GM12878 (cell line): ENCODE data around the gene SEPTIN5. TPM values are rescaled to one million over a fixed set of nuclear protein-coding genes. Genes with fewer than 3 reads are reported as not detected.

Experiments used
- ATAC-seq: fragments of 200-7000 bp; cut with Tn5 transposase; 3 replicates; pipeline ENCODE4 v1.9.1; 2020; ENCODE audit warnings: mild to moderate bottlenecking, moderate library complexity
- BruUV-seq: library from RNA; stranded (reverse); fragments of 400-500 nt; replicated peaks from 2 replicates; lab custom pipeline; 2021; lab: Mats Ljungman, UMichigan
- CTCF ChIA-PET: fragments of 300-600 bp; sonication (Branson Sonifier 250); formaldehyde crosslinking; extraction: SDS; loops from one replicate; lab custom pipeline; 2021; ENCODE audit warnings: inconsistent platforms; lab: Yijun Ruan, JAX
- POLR2A ChIA-PET: fragments of 350-600 bp; formaldehyde crosslinking; extraction: SDS; loops from one replicate; lab custom pipeline; 2021; ENCODE audit warnings: inconsistent platforms; lab: Charles Lee
- RAD21 ChIA-PET: fragments of 300-600 bp; sonication (Branson Sonifier 250); formaldehyde crosslinking; loops from one replicate; lab custom pipeline; 2023; ENCODE audit warnings: antibody characterized with exemption; ENCODE audit not compliant: unreplicated experiment; lab: Charles Lee
- SMC1A ChIA-PET: fragments of 300-600 bp; sonication (Branson Sonifier 250); formaldehyde crosslinking; loops from one replicate; lab custom pipeline; 2023; ENCODE audit not compliant: unreplicated experiment, uncharacterized antibody; lab: Charles Lee
- DNase-seq: peaks from one replicate; pipeline ENCODE4 v3.0.0-alpha.2; 2011; ENCODE audit warnings: low read depth, low spot score
- FAIRE-seq: peaks from 3 replicates; lab custom pipeline; 2011; peaks lifted over from hg19 to GRCh38; lab: Jason Lieb, UNC
- H2AFZ ChIP-seq: 2 replicates; pipeline ENCODE4 v1.6.0; 2011; ENCODE audit warnings: low read depth, low read length, control low read depth; ENCODE audit not compliant: control insufficient read depth
- H3K27ac ChIP-seq: 2 replicates; pipeline ENCODE4 v1.5.1; 2011; ENCODE audit warnings: control low read depth; ENCODE audit not compliant: control insufficient read depth, insufficient read depth
- H3K27me3 ChIP-seq, 2 experiments: replicated peaks in 1 of 2; 2 replicates each; pipeline versions ENCODE4 v1.6.0 to v1.6.1; 2011; ENCODE audit warnings: low read length in 1 of 2; ENCODE audit not compliant: control insufficient read depth in 2 of 2, insufficient read depth in 2 of 2
- H3K36me3 ChIP-seq, 2 experiments: 2 replicates each; pipeline ENCODE4 v1.5.1; 2011; ENCODE audit warnings: low read length in 1 of 2; ENCODE audit not compliant: control insufficient read depth in 2 of 2, insufficient read depth in 2 of 2
- H3K4me1 ChIP-seq: 2 replicates; pipeline ENCODE4 v1.6.1; 2011; ENCODE audit warnings: mild to moderate bottlenecking, low read length, moderate library complexity, mixed read lengths; ENCODE audit not compliant: control insufficient read depth, insufficient read depth
- H3K4me2 ChIP-seq: 2 replicates; pipeline ENCODE4 v1.6.0; 2011; ENCODE audit warnings: control low read depth; ENCODE audit not compliant: control insufficient read depth, insufficient read depth
- H3K4me3 ChIP-seq: fragments of 200-600 bp; sonication (generic); 2 replicates; pipeline ENCODE4 v1.5.1; 2016
- H3K79me2 ChIP-seq: 2 replicates; pipeline ENCODE4 v1.6.0; 2011; ENCODE audit warnings: low read length; ENCODE audit not compliant: control insufficient read depth, insufficient read depth
- H3K9ac ChIP-seq: 2 replicates; pipeline ENCODE4 v1.8.0; 2011; ENCODE audit warnings: low read length, control low read depth, mixed read lengths; ENCODE audit not compliant: control insufficient read depth, insufficient read depth
- H3K9me3 ChIP-seq: replicated peaks from 3 replicates; pipeline ENCODE4 v1.5.1; 2011; ENCODE audit warnings: mild to moderate bottlenecking, low read length; ENCODE audit not compliant: control insufficient read depth, insufficient read depth
- H4K20me1 ChIP-seq: 2 replicates; pipeline ENCODE4 v1.6.0; 2011; ENCODE audit not compliant: control insufficient read depth, insufficient read depth
- CBX3 ChIP-seq: fragments of 200-600 bp; sonication (generic); IDR thresholded peaks from 2 replicates; pipeline ENCODE4 v1.6.1; 2016; ENCODE audit warnings: low read depth, borderline replicate concordance
- FOXM1 ChIP-seq: IDR thresholded peaks from 2 replicates; pipeline ENCODE4 v1.6.1; 2012; ENCODE audit warnings: low read depth, mild to moderate bottlenecking, inconsistent platforms, low read length, moderate library complexity
- HDAC6 ChIP-seq: fragments of 200-600 bp; sonication (generic); IDR thresholded peaks from one replicate; pipeline ENCODE4 v1.8.0; 2017; ENCODE audit warnings: antibody characterized with exemption; ENCODE audit not compliant: unreplicated experiment
- PML ChIP-seq: IDR thresholded peaks from 2 replicates; pipeline ENCODE4 v1.6.1; 2012; ENCODE audit warnings: low read length, inconsistent platforms
- ZNF24 ChIP-seq: fragments of 450-650 bp; IDR thresholded peaks from 2 replicates; pipeline ENCODE4 v1.6.1; 2017; ENCODE audit warnings: antibody characterized with exemption, mild to moderate bottlenecking
- WGBS: methylation state at CpG from one replicate; pipeline ENCODE4 v1.1.6; 2016; ENCODE audit warnings: low lambda C conversion rate; ENCODE audit not compliant: insufficient replicate concordance, insufficient coverage; ENCODE audit errors: missing lambda C conversion rate; 5-methylcytosine and 5-hydroxymethylcytosine counted together
- in situ Hi-C: fragments of 300-500 bp; cut with MboI; formaldehyde crosslinking; loops from 9 replicates; pipeline ENCODE4 v1.14.3; 2018; ENCODE audit warnings: mixed read lengths
- intact Hi-C: fragments of 100-400 bp; cut with micrococcal nuclease; formaldehyde crosslinking; loops from one replicate; pipeline ENCODE4 v1.14.2; 2022; ENCODE audit not compliant: unreplicated experiment
- polyA plus RNA-seq, 11 experiments: library from polyadenylated mRNA; depleted of rRNA in 4 of 11; unstranded in 6 of 11; stranded (reverse) in 5 of 11; fragments of >200 nt; fragmentation: Nextera tagmentation in 4 of 11; fragmentation: Illumina TruSeq in 1 of 11; extraction: Ambion mirVana in 4 of 11; extraction: Trizol in 1 of 11; gene quantifications; 1 replicate in 1 of 11; 2 replicates in 10 of 11; pipeline versions ENCODE4 v1.2.1 to v1.2.3, GENCODE V29; 2011 to 2016; ENCODE audit warnings: inconsistent platforms in 2 of 11, missing spikeins in 2 of 11, low read depth in 1 of 11
- total RNA-seq, 4 experiments: library from RNA; depleted of rRNA in 3 of 4; stranded (reverse); fragments of >200 nt in 3 of 4; fragmentation: Illumina TruSeq in 1 of 4; extraction: Trizol in 1 of 4; gene quantifications; 2 replicates each; pipeline versions ENCODE4 v1.2.1 to v1.2.3, GENCODE V29; 2013 to 2021
- TF ChIP-seq, protein P1 (sequence below): fragments of 450-650 bp; IDR thresholded peaks from 2 replicates; pipeline ENCODE4 v1.6.1; 2016; ENCODE audit warnings: mild to moderate bottlenecking
- TF ChIP-seq, protein P2 (sequence below): IDR thresholded peaks from 2 replicates; pipeline ENCODE4 v1.6.1; 2012; ENCODE audit warnings: low read length, inconsistent platforms
- TF ChIP-seq, protein P3 (sequence below): IDR thresholded peaks from 2 replicates; pipeline ENCODE4 v1.6.1; 2012; ENCODE audit warnings: low read depth, low read length, improper control_type of control experiment

Gene SEPTIN5
- total and polyA plus RNA-seq, 10 of the 15 experiments (the other 5 are each of a cell fraction or from before 2014, with no cell fraction given): 0.13 to 1.1 (median 0.34) TPM; not detected in 5

DNA sequence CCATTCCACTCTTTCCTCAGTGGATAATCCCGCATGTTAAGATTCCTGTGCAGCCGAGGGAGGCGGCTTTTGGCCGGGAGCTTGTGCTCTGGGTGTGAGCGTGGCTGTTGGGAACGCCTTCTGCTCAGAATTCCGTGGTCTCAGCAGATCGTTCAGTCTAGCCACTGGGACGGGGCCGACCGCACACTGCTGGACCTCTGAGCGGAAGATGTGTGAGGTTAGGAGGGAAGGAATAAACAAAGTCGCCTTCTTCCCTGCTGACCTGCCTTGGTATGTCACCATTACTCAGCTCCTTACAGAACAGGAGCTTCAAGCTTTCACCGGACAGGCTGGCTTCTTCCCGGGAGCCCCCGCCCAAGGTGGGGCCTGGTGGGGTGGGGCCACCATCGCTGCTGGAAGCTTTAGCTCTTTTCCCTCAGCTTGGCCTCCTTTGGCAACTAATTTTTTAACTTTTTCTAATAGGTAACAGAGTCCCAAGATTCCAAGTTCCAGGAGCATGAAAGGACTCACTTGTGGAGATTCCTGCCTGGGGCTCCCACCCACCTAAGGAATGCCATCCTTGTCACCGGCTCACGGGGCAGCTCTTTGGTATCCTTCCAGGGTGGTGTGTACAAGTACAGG lies 22.5 kb upstream of the SEPTIN5 start (continued):
- no peak for TF ChIP-seq CBX3

DNA sequence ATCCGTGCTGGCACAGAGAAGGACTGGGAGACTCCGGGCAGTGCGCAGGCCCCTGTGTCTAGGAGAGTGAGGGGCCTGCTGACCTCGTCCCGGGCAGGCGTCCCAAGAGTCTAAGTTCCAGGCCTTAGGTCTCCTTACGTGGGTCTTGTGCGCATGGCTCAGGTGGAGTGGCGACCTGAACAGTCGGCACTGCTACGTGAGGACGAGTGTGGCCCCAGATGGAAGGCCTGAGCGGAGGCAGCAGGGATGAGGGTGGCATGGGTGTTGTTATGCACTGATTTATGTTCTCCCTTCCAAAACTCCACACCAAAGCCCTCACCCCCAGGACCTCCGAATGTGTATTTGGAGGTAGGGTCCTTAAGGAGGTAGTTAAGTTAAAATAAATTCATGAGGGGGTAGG lies 20.7 kb upstream of the SEPTIN5 start:
- WGBS: 53% methylated on average over 14 of the region's 14 CpGs

More for the DNA sequence above, 20.7 kb upstream of the SEPTIN5 start:
- POLR2A ChIA-PET: no interaction called here
- DNase-seq: no peak
- Histone ChIP-seq H3K27ac (no peak overlapping the region), H3K9ac (no peak overlapping the region), H3K36me3 (no peaks in the 10 kb centered on the region), H2AFZ (no peak overlapping the region), H3K4me1 (no peaks in the 10 kb centered on the region), H3K9me3 (no peaks in the 10 kb centered on the region), H3K79me2 (no peaks in the 10 kb centered on the region), H3K27me3 (no peaks in the 10 kb centered on the region; a peak in 1 of 4 replicates), H3K4me3 (no peak overlapping the region), H4K20me1 (no peaks in the 10 kb centered on the region), H3K4me2 (no peak overlapping the region)
- TF ChIP-seq HDAC6 (no peak), FOXM1 (no peak), ZNF24 (no peak), CBX3 (no peak), PML (no peak)
- TF ChIP-seq, protein P1, sequence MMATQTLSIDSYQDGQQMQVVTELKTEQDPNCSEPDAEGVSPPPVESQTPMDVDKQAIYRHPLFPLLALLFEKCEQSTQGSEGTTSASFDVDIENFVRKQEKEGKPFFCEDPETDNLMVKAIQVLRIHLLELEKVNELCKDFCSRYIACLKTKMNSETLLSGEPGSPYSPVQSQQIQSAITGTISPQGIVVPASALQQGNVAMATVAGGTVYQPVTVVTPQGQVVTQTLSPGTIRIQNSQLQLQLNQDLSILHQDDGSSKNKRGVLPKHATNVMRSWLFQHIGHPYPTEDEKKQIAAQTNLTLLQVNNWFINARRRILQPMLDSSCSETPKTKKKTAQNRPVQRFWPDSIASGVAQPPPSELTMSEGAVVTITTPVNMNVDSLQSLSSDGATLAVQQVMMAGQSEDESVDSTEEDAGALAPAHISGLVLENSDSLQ: no peak
- TF ChIP-seq, protein P2, sequence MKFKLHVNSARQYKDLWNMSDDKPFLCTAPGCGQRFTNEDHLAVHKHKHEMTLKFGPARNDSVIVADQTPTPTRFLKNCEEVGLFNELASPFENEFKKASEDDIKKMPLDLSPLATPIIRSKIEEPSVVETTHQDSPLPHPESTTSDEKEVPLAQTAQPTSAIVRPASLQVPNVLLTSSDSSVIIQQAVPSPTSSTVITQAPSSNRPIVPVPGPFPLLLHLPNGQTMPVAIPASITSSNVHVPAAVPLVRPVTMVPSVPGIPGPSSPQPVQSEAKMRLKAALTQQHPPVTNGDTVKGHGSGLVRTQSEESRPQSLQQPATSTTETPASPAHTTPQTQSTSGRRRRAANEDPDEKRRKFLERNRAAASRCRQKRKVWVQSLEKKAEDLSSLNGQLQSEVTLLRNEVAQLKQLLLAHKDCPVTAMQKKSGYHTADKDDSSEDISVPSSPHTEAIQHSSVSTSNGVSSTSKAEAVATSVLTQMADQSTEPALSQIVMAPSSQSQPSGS: no peak
- TF ChIP-seq, protein P3, sequence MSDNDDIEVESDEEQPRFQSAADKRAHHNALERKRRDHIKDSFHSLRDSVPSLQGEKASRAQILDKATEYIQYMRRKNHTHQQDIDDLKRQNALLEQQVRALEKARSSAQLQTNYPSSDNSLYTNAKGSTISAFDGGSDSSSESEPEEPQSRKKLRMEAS: no peak
- intact Hi-C loops (no loop called here), in situ Hi-C loops (no loop called here)
- SMC1A ChIA-PET: no interaction called here
- no TSS peak for BruUV-seq
- RAD21 ChIA-PET: no interaction called here
- CTCF ChIA-PET: no interaction called here
- FAIRE-seq: no peak
- no peak for ATAC-seq
